Fibroblast of peridontal ligament (primary cell): ENCODE measurements around the gene UGT1A10.

Experiments used
- DNase-seq: peaks from one replicate; pipeline ENCODE4 v3.0.0-alpha.2; 2010; ENCODE audit errors: extremely low read depth

UGT1A10 gene

DNA sequence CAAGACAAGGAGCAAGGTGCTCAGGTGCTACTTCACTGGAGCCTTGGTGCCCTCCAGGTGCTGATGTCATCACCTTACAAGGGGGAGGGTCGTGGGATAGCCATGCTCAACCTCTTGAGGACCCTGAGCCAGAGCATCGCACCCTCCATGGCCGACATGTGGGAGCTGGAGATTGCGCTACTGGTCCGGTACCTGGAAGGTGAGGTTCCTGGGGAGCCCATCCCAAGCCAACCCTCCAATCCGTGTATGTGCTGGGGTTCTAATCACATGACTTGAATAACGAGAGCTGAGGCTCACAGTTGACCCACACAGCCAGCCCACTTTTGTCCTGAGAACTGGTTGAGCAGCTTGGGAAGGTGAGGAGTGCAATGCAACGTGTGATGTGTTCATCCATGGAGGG, 167.7 kb downstream of the UGT1A10 start:
- DNase-seq = no peak

DNA sequence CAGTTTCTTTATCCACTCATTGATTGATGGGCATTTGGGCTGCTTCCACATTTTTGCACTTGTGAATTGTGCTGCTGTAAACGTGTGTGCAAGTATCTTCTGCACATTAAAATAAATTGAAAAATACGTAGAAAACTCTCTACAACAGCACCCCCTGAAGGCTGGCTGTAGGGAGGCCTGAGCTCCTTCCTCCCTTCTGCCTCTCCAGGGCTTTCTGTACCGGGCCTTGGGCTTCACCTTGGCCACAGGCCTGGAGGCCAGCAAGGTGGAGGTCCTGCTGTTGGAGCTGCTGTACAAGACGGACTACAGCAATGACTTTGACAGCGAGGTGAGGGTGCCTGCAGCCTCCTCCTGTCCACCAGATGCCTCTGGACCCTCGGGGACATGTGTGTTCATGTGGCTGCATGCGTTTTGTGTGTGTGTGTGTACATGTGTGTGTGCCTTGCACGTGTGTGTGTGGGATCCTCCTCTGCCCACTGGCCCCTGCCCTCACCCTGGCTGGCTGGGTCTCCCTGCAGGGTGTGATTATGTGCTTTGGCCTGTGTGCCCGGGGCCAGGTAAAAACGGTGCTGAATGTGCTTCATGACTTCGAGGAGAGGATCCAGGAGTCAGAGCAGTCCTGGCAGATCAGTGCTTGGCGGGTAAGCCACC, 171.1 kb downstream of the UGT1A10 start:
- DNase-seq = no peak

DNA sequence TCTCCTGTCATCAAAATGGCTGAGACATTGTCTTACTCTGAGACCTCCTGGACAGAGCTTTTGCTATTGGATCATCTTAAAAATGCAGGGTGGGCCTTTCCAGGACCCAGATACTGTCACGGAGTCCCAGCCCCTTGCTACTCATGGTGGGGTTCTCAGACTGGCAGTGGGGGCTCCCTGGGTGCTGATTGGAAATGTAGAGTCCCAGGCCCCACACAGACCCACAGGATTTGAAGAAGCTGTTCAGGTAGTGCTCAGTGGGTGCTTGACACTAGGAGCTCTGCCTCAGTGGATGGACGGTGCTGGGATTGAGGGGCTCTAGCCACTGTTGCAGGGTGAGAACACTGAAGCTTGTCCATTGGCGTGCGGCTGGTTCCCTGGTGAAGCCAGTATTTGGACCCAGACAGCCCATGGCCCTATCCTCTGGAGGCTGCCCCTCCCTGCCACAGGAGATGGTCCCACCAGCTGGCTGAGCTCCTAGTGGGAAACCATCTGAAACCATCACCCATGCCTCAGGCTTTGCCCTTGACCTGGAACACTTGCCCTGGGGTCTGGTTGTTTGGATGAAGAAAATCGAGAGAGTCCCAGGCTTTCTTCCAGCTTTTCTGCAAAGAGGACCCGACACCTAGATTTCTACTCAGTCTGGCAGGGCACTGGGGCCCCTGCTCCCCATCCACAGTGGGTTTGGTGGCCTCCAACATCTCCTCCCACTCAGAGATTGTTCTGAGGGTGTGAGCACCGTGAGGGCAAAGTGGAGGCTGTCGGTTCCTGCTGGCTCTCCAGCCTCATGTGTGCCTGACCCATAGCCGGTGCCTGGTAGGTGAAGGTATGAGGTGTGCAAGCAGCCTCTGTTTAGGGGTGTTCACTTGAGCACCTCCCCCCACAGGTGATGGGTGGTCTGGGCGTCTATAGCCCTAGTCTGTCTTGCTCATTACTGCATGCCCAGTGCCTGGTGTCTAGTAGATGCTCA, 172.0 kb downstream of the UGT1A10 start:
- DNase-seq = no peak

DNA sequence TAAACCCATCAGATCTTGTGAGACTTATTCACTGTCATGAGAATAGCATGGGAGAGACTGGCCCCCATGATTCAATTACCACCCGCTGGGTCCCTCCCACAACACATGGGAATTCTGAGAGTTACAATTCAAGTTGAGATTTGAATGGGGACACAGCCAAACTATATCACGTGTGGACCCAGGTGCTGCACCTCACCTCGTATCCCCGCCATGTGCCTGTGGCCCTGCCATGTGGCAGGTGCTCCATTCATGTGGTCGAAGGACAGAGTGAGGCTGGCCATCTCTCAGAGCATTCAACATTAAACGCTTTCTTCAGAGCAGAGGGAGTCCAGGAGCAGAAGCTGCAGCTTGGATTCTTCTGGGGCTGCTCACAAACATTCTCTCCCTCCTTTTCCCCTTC, 174.1 kb downstream of the UGT1A10 start:
- DNase-seq = no peak

DNA sequence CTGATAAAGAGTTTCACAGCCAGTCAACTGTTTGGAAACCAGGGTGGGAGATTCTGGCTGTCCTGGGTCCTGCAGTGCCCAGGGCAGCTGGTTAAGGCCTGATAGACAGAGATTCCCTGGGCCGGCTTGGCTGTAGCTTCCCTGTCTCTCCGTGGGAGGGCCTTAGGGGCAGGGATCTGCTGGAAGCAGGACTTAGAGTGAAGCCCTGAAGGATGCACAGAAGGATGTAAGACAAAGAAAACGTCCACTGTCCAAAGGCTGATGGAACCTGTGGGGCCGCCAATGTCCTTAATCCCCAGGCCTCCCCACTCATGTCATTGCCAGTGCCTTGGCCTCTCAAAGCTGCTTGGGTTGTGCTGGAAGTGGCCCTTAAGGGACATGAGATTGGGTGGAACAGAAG, 174.8 kb downstream of the UGT1A10 start:
- no peak for DNase-seq

DNA sequence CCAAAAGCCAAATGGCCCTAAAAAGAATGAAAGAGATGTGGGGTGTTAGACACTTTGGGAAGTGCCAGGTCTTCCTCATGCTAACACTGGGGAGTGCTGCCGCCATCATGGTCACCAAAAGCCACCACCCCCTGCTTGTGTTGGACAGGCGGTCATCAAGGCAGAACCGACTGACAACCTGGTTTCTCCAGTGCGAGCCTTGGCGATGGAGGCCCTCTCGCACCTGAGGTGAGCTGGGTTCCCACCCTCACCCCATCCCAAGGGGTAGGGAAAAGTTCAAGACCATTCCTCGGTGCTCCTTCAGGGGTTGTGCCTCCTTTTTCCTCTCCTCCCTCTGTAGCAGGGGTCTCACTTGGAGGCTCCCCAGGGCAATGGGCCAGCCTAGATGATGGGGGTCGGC, 175.5 kb downstream of the UGT1A10 start:
- no peak for DNase-seq

DNA sequence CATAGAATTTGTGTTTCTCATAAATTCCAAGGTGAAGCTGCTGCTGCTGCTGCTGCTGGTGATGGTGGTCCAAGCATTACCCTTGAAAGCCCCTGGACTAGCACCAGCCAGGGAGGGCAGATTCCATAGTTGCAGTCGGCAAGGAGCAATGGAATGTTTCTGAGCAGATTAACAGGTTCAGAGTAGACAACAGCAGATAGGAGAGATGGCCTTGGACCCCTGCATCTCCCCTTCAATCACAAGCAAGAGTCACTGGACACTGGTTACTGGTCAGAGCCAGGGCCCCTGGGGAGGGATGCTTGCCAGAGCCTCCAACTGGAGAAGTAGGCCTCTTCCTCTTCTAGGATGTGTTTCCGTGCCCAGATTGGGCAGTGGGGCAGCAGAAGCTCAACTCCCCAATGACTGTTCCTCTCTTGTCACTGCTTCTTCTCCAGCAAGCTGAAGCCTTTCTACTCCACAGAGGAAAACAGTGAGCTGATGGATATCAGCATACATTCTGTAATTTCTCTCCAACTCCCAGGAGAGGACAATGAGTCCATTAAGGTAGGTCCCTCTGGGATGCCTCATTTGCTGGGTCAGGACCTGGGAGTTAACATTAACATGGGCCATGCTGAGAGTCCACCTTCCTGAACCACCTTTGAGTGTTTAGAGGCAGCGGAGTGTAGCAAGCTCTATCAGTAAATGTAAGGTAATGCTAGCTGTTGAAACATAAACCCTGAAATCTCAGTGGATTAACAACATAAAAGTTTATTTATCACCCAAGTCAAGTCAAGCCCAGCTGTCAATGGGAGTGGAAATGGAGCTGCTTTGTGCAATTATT, 177.2 kb downstream of the UGT1A10 start:
- DNase-seq = no peak

DNA sequence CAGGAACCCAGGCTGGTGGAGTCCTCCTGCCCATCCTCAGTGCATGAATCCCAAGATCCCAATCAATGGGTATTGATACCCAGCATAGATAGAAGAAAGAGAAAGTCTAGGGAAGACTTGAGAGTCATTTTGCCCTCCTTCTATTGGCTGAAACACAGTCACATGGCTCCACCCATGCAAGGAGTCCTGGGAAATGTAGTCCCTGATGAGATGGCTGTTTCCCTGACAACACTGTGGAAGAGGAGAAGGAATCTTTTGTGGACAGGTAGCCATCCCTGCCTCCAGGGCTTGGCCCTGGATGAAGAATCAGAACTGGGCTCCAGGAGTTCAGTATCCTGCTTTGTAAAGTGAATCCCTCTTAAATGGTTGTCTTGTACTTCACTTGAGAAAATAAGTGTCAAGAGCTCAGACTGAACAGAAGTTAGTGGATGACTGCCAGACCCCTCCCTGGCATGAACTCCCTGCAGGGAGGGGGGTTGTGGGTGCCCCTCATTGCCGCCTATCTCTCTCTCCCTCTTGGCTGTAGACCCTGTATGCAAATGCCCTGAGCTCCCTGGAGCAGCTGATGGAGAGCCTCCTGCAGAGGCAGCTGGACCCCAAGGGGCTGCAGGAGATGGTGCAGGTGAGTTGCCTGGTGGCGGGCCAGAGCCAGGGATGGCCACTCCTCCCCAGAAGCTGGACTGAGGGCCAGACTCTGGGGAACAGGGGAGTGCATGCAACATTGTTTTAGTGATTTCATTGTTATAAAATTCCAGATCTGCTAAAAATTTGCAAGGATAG, 178.0 kb downstream of the UGT1A10 start:
- no peak for DNase-seq

DNA sequence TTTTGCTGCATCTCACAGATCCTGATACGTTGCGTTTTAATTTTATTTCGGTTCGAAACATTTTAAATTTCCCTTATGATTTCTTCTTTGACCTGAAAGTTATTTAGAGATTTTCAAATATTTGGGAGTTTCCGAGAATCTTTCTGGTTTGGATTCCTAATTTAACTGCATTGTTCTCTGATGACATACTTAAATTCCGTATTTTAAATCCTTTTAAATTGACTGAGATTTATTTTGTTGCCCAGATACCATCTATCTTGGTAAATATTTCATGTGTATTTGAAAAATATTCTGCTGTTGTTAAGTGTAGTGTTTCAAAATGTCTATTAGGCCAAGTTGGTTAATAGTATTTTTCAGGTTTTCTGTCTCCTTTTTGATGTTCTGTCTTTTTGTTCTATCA, 179.6 kb downstream of the UGT1A10 start:
- DNase-seq = peak; percentile 16

DNA sequence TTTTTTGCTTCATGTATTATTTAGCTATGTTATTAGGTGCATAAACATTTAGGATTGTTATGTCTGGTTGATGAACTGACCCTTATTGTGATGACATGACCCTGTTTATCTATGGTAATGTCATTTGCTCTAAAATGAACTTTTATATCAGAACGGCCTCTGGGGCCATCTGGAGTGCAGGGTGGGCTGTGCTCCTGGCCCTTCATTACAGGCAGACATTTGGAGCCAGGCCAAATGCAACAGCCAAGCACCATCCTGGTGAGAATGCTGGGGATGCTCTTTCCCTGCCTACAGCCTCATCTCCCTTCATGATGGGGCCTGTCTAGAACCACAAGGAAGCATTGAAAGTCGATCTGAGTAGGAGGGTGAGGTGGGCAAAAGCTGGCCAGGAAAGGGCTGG, 180.1 kb downstream of the UGT1A10 start:
- DNase-seq = no peak

DNA sequence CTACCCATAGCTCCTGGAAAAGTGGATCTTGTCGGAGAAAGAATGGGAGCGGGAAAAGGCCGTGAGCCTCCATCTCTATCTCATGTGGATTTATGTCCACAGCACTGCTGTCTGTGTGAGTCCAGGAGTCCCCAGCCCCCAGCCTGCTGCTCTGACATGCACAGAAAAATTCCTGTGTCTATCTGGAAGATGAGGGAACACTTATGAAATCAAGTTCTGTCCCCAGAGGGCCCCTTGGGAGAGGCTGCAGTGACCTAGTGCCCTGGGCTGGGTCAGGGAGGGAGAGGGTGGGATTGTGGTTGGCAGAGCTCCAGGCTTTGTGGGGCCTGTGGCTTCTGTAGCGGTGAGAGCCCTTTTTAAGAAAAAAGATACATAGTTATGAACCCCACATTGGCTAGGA, 180.5 kb downstream of the UGT1A10 start:
- DNase-seq = no peak

DNA sequence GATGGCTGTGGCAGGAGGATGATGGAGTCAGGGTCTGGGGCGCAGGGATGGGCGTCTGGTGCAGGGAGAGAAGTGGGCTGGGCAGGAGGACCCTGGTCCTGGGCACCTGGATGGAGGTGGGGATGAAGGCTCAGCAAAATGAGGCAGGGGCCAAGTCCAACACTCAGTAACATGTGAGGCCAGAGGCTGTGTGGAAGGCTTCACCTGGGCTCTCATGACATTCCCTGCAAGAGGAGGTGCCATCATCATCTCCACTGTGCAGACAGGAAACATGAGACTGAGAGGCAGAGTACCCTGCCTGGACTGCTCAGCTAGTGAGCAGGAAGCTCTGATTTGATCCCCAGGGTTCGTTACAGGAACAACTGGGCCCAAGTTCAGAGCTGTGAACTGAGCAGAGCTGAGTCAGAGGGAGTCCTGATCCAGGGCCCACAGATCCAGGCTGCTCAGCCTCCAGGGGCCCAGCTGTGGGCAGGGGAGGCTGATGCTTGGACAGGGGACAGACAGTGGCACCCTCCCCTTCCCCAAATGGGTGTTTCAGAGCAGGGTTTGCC, 181.2 kb downstream of the UGT1A10 start:
- DNase-seq = peak; percentile 56

DNA sequence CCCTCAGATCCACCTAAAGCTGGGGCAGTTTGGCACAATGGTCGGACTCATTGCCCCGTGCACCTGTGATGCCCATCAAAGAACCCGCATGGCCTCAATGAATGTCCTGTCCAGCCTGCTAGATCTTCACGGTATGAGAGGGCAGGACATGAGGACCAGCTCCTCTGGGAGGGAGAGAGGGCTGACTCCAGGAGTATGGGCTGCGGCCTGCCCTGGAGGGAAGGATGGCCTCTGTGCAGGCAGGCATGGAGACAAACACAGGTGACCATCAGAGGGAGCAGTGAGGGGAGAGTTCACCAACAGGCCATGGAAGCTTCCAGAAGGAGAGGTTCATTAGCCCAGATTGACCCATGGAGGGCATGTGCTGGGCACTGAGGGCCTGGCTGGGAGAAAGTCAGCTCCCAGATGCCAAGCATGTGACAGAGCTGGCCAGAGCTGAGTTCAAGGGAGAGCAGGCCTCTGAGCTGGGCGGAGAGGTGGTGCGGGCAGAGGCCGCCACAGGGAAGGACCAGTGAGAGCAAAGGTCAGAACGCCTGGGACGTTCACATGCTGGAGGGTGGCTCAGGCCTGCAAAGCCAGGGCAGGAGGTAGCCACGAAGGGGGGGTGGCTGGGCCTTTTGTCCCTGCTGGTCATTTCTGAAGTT, 181.9 kb downstream of the UGT1A10 start:
- no peak for DNase-seq

DNA sequence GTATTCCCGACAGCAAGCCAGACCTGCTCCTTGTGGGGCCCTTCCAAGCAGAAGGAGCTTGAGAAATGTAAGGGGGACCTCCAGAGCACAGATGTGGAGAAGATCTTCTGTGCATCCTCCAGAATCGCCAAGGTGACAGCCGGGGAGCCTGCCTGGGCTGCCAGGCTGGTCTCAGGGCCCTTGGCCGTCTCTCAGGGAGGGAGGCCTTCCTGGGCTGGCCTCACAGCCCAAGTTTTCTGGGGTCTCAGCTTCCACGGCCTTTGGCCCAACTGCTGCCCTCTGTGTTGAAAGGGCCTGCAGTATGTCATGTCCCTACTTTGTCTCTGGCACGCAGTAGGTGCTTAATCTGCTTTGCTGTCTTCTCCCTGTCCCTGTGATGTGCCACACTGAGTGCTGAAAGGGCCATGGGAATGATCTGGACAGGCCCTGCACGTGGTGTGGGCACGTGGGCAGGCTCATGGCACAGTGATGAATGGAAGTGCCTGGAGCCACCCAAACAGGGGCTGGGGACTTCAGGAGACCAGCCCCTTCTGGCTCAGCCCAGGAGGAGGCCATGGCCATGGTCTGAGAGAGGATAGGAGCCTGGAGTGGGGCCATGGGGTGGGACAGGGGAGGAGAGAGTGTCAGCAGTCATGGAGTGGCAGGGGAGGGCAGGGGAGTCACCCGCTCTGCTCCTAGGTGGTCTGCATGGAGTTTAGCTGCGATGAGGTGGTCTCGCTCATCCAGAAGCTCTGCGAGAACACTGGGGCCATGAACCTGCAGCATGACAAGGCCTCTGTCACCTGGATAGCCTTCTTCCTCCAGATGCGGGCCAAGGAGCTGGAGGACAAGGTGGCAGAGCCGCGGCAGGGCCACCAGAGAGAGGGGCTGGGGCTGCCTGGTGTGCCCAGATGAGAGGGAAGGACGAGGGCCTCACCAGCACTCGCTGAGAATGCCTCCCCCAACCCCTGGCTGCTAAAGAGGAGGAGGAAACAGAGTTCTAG, 182.7 kb downstream of the UGT1A10 start:
- DNase-seq = no peak

DNA sequence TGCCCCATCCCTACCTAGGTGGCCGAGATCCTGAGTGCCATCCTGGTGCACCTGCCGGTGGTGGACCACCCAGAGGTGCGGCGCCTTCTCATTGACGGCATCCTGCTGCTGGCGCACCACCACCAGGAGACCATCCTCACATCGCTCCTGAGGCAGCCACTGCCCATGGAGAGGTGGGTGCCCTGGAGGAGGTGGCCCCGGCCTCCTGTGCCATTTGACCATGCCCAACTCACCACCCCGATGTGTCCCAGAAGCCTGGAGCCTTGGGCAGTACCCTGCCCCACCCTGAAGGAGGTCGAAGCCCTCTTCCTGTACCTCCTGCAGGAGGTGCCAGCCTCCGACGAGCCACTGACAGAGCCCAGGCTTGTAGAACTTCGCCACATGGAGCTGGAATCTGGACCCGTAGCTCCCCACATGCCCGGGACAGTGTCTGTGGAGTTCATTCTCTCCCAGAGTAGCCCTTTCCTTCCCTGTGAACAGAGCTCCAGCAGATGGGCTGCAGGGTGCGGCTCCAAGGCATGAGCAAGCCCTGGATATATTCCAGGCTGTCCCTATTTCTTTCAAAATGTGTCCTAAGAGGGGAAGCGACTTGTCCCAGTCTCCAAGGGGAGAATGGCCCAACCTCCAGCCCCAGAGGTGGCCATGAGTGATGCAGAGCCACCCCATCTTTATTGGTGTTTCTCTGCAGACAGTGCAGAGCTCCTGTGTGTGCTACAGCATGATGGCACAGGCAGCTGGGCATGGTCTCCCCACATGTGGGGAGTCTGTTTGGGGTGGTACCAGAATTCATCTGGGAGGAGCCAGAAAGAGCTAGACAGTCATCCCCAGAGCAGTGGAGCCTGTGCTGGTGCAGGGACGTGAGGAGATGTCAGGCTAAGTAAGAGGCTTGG, 183.9 kb downstream of the UGT1A10 start:
- DNase-seq = no peak

DNA sequence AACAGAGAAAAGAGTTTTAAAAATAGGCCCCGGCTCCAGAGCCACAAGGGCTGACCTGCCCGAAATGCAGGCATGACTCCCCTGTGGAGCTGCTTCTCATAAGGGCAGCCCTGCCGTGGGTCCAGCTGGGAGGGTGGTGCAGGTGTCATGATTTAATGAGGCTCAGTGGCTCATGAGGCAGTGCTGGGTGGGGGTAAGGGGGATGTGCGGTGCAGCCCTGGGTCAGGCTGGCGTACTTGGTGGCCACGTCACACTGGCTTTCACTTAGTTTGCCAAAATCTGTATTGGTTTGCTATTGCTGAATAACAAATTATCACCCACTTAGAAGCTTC, 184.5 kb downstream of the UGT1A10 start:
- DNase-seq = no peak

DNA sequence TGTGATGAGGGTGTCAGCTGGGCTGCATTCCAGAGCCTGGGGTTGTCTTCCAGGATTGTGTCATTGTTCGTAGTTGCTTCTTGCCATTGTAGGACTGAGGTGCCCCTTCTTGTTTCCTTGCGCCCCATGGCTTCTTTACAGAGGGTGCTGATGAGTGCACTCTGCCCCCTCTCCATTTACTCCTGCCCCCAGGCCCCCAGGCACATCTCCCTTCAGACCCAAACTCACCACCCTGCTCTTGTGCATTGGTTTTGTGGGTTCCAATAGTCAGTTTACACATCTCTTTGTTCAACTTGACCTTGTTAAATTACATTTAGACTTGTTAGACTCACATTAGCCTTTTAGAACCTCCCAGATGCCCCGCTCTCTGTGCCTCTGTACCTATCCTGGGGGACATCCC, 184.9 kb downstream of the UGT1A10 start:
- no peak for DNase-seq

DNA sequence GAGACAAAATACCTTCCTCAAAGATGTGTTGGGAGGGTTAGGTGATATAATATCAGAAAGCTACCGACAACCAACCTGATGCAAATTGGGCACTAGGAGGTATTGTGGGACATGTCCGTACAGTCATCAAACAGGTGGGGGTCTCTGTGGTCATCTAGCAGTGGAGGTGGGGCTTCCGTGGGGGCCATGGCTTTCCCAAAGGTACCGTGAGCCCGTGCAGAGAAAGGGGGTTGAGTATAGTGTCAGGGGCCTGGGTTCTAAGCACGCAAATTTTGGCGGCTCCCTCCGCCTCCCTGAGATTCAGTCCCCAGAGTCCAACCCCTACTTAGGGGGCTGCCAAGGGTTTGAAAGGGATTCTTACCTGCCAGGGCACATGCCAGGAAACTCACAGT, 185.5 kb downstream of the UGT1A10 start:
- DNase-seq = no peak
